HEK293T (cell line): ENCODE data around the gene KPTN.
A peak's percentile ranks its signal among the peaks of the same experiment; 100 is the strongest.

ENCODE experiments used
- CTCF ChIA-PET: fragments of 350-600 bp; formaldehyde crosslinking; extraction: SDS; loops from one replicate; lab custom pipeline; 2021; ENCODE audit warnings: antibody characterized with exemption, inconsistent platforms; lab: Yijun Ruan, JAX
- POLR2A ChIA-PET: fragments of 350-600 bp; formaldehyde crosslinking; extraction: SDS; loops from one replicate; lab custom pipeline; 2020; ENCODE audit warnings: antibody characterized with exemption, inconsistent platforms; lab: Yijun Ruan, JAX
- DNase-seq: peaks from one replicate; pipeline ENCODE4 v3.0.0; 2012; ENCODE audit warnings: mixed read lengths; ENCODE audit errors: extremely low spot score
- ARNT ChIP-seq: fragments of 450-650 bp; IDR thresholded peaks from 2 replicates; pipeline ENCODE4 v1.6.1; 2017; ENCODE audit warnings: mild to moderate bottlenecking
- BHLHE40 ChIP-seq: fragments of 450-650 bp; IDR thresholded peaks from 2 replicates; pipeline ENCODE4 v1.6.1; 2016; ENCODE audit warnings: mild to moderate bottlenecking, moderate library complexity, borderline replicate concordance
- CTBP1 ChIP-seq: fragments of 450-650 bp; IDR thresholded peaks from 2 replicates; pipeline ENCODE4 v1.6.1; 2016; ENCODE audit warnings: borderline replicate concordance
- ELF4 ChIP-seq: fragments of 450-650 bp; IDR thresholded peaks from 2 replicates; pipeline ENCODE4 v1.6.1; 2017; ENCODE audit warnings: antibody characterized with exemption
- FOXA1 ChIP-seq: fragments of 450-650 bp; IDR thresholded peaks from 2 replicates; pipeline ENCODE4 v1.6.1; 2016; ENCODE audit warnings: mild to moderate bottlenecking
- FOXK2 ChIP-seq: fragments of 450-650 bp; IDR thresholded peaks from 2 replicates; pipeline ENCODE4 v1.6.1; 2016; ENCODE audit warnings: mild to moderate bottlenecking
- FOXM1 ChIP-seq: fragments of 450-650 bp; IDR thresholded peaks from 2 replicates; pipeline ENCODE4 v1.6.1; 2017; ENCODE audit warnings: mild to moderate bottlenecking, borderline replicate concordance
- HDGF ChIP-seq: fragments of 450-650 bp; IDR thresholded peaks from 2 replicates; pipeline ENCODE4 v1.6.1; 2017; ENCODE audit warnings: antibody characterized with exemption, borderline replicate concordance
- L3MBTL2 ChIP-seq: fragments of 450-650 bp; conservative IDR thresholded peaks from 2 replicates; pipeline ENCODE4 v1.6.1; 2016; ENCODE audit warnings: mild to moderate bottlenecking
- LEF1 ChIP-seq: fragments of 450-650 bp; IDR thresholded peaks from 2 replicates; pipeline ENCODE4 v1.6.1; 2017; ENCODE audit warnings: mild to moderate bottlenecking, borderline replicate concordance
- NFRKB ChIP-seq: fragments of 450-650 bp; IDR thresholded peaks from 2 replicates; pipeline ENCODE4 v1.6.1; 2016; ENCODE audit warnings: mild to moderate bottlenecking, moderate library complexity
- PKNOX1 ChIP-seq: fragments of 450-650 bp; IDR thresholded peaks from 2 replicates; pipeline ENCODE4 v1.6.1; 2016
- SP1 ChIP-seq: fragments of 450-650 bp; IDR thresholded peaks from 2 replicates; pipeline ENCODE4 v1.6.1; 2017
- SUZ12 ChIP-seq: fragments of 450-650 bp; IDR thresholded peaks from 2 replicates; pipeline ENCODE4 v1.6.1; 2016; ENCODE audit warnings: mild to moderate bottlenecking
- TARDBP ChIP-seq: fragments of 450-650 bp; IDR thresholded peaks from 2 replicates; pipeline ENCODE4 v1.6.1; 2016
- ZNF384 ChIP-seq: fragments of 450-650 bp; IDR thresholded peaks from 2 replicates; pipeline ENCODE4 v1.6.1; 2016

Gene KPTN

GRCh38 chr19:47471733-47472457 is 12.1 kb downstream of the KPTN start, which contains the start of gene SLC8A2:
TSS of gene SLC8A2 (minus strand) at chr19:47471893. CDS start at chr19:47466403, 5,490 bp downstream.
- DNase-seq, result peak; percentile 88
- POLR2A ChIA-PET, result interaction anchor here (1.6 kb wide), 1 partner anchor 12 kb away, joined by 4 read pairs; the partner anchor contains the start of gene KPTN
- CTCF ChIA-PET, result no interaction called here
- TF ChIP-seq TARDBP (no peak), SUZ12 (no peak), ZNF384 (no peak), HDGF (no peak), SP1 (no peak), ELF4 (no peak), NFRKB (no peak), BHLHE40 (no peak), PKNOX1 (no peak), LEF1 (no peak), FOXK2 (no peak), L3MBTL2 (no peak), ARNT (no peak), FOXM1 (no peak), FOXA1 (no peak), CTBP1 (no peak)

DNA sequence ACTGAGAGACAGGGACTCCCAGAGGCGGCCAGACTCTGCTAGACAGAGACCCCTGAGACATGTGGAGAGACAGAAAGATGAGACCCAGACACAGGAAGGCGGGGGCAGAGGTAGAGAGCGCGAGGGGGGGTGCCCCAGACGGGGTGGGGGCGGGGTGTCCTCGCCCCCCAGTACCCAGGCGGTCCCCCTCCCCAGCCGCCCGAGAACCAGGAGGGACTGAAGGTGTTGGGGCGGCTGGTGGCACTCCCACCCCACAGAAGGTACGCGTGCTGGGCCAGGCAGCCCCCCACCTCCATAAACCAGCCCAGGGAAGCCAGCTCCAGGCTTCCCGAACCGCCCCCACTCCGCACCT is 12.7 kb downstream of the KPTN start:
- CTCF ChIA-PET, result no interaction called here
- TF ChIP-seq SP1 (no peak), TARDBP (no peak), SUZ12 (no peak), ELF4 (no peak), NFRKB (no peak), L3MBTL2 (no peak), PKNOX1 (no peak), FOXM1 (no peak), CTBP1 (no peak), LEF1 (no peak), BHLHE40 (no peak), FOXK2 (no peak), FOXA1 (no peak), ARNT (no peak), HDGF (no peak), ZNF384 (no peak)
- DNase-seq, result no peak
- POLR2A ChIA-PET, result interaction anchor here (1.6 kb wide), 1 partner anchor 12 kb away, joined by 4 read pairs; the partner anchor contains the start of gene KPTN

GRCh38 chr19:47470447-47471195 is 13.4 kb downstream of the KPTN start:
- ChIA-PET POLR2A (interaction anchor here (1.6 kb wide), 1 partner anchor 13 kb away, joined by 4 read pairs; the partner anchor contains the start of gene KPTN), CTCF (no interaction called here)
- no peak for TF ChIP-seq CTBP1
- DNase-seq, result no peak

GRCh38 chr19:47469719-47470118 is 14.3 kb downstream of the KPTN start:
- ChIA-PET POLR2A (no interaction called here), CTCF (no interaction called here)
- DNase-seq, result no peak
- TF ChIP-seq HDGF, result no peak
- TF ChIP-seq CTBP1, result no peak
- TF ChIP-seq NFRKB, result no peak
- TF ChIP-seq ARNT, result no peak
- TF ChIP-seq PKNOX1, result no peak
- TF ChIP-seq FOXM1, result no peak
- no peak for TF ChIP-seq BHLHE40

DNA sequence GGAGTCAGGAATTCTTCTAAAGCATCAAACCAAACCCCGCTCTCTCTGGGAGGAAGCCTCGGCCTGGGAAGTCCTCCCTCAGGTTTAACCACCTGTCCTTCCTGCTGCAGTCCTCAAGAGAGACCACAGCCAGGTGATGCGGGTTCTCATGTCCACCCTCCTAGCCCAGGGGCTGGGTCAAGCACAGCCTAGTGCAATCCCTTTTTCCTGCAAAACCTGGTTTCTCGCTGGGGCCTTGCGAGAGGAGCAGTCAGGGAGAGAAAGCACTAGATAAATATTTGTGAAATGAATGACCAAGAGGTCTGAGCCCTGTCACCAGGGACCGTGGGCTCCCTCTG is 14.7 kb downstream of the KPTN start:
- no peak for DNase-seq
- CTCF ChIA-PET, result no interaction called here
- TF ChIP-seq ELF4 (no peak), SP1 (no peak), PKNOX1 (no peak), LEF1 (no peak), ARNT (no peak), CTBP1 (no peak), FOXK2 (no peak), L3MBTL2 (no peak), BHLHE40 (no peak), NFRKB (no peak), TARDBP (no peak), HDGF (no peak), FOXM1 (no peak), ZNF384 (no peak), SUZ12 (no peak), FOXA1 (no peak)
- POLR2A ChIA-PET, result interaction anchor here (1.2 kb wide), 1 partner anchor 14 kb away, joined by 4 read pairs; the partner anchor contains the start of gene KPTN
